HG02938 (cell line): Measurements from ENCODE around the gene MTMR2.
"Not testable (repeated sequence)": the region's sequence is repeated elsewhere in the genome, so short reads cannot be mapped to it uniquely, and the experiment has no call there.

Source experiments
- ATAC-seq: cut with Tn5 transposase; IDR thresholded peaks from one replicate; pipeline ENCODE4 v1.9.1; 2021; ENCODE audit warnings: mild to moderate bottlenecking, moderate library complexity; ENCODE audit not compliant: unreplicated experiment

MTMR2 gene

DNA sequence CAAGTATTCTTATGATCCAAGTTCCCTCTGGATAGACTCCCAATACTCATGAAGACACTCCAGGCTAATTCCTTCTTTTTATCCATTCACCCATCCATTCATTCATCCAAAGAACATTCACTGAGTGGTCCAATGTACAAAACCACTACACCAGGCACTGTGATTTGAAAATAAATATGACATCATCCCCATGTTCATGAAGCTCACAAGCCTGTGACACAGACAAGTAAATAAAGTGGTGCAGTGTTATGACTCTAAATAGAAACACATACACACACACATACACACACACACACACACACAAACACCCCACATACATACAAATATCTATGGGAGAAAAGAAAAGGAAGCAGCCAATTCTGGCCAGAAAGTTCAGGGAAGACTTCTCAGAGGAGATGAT lies 35.5 kb downstream of the MTMR2 start:
- ATAC-seq, result no peak

DNA sequence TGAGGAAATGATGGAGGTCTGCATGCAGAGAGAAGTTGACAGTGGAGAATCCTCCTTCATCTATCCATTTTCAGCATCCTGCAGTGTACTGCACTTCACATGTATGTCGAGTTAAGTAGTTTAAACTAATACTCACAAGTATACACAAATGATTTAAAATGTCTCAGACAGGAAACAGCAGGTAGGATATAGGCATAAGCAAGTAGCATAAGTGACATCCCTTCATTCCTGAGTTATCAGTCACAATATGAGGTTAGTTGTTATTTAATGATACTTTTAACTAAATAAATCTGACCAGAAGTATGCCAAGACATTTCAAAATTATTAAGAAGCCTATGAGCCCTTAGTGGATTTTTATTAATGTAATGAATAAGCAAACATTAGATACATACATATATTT lies 37.4 kb downstream of the MTMR2 start:
- no peak for ATAC-seq

DNA sequence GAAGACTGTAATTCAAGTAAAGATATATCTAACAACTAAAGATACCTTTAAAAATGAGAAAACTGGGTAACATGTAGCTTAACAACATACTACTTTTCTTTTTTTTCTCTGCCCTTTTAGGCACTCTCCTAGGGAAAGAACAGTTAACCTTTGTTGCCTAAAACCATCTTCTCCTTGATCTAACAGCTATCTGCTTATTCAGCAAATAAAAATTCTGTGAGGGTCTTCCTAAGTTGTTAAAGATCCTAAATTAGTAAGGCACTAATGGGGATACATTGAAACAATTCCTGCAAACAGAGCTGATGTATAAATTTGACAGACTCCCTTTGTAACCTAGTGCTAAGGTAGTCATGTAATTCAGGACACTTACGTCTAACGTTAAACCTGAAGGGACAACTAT lies 39.1 kb downstream of the MTMR2 start:
- no peak for ATAC-seq

DNA sequence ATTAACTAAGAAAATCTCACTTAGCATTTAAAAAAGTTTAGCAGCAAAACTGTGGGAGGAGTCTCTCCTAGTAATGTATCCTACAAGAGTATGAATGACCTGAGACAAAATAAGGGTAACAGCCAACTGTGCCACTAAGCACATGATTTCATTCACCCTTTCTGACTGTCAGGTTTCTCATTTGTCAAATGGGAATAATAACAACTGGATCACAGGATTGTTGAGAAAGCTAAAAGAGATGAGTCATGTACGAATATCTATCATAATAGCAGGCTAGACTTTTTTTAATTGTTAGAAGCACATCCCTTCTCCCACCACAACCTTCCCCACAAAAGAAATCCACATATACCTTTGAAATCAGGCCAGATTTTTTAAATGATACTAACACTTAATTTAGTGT lies 39.5 kb downstream of the MTMR2 start:
- ATAC-seq, result no peak

DNA sequence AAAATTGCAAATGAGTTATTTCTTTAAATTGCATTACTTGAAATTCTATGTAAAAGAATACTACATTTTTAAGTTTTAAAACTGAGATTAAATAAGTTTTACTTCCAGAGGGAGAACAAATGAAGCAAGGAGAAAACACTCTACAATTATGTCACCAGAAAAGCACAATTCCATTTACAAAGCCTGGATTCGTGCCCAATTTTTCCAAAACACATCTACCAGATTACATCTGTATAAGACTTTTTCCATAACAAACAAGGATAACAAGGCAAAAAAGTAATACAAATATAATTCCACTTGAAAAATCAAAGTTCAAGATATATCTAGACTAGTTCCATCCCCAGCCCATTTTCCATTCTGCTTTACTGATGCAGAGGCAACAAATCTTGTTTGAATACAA lies 40.5 kb downstream of the MTMR2 start:
- ATAC-seq, result no peak

DNA sequence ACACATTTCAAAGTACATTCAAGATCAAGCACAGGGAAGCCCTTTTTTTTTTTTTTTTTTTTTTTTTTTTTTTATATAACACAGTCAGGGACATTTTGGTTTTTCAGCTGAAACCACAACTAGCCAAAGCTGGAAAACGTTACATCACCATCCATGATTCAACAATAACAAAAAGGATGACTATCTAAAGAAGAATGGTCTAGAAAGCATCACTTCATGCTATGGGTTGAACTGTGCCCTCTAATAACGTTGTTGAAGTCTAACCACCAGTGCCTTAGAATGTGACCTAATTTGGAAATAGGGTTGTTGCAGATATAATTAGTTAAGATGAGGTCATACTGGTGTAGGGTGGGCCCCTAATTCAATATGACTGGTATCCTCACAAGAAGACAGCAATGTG lies 46.6 kb downstream of the MTMR2 start:
- no peak for ATAC-seq

DNA sequence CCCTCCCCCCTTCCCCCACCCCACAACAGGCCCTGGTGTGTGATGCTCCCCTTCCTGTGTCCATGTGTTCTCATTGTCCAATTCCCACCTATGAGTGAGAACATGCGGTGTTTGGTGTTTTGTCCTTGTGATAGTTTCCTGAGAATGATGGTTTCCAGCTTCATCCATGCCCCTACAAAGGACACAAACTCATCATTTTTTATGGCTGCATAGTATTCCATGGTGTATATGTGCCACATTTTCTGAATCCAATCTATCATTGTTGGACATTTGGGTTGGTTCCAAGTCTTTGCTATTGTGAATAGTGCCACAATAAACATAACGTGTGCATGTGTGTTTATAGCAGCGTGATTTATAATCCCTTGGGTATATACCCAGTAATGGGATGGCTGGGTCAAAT lies 53.0 kb downstream of the MTMR2 start:
- ATAC-seq, result not testable (repeated sequence)

DNA sequence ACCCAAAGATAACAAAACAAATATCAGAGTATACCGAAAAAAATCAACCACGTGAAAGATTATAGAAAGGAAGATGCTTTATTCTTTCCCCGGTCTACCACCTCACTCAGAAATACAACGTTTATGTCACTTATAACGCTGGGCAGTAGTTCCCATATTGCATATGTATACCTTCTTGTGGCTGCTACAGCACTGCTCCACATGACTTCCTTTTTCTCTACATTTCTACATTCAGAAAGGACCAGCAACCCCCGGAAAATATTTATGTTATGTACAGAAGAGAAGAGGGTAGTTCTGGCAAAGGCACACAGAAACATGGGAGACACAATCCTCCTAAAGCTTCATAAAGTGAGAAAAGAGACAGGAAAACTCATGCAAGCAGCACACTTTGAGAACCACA lies 56.8 kb downstream of the MTMR2 start:
- no peak for ATAC-seq

DNA sequence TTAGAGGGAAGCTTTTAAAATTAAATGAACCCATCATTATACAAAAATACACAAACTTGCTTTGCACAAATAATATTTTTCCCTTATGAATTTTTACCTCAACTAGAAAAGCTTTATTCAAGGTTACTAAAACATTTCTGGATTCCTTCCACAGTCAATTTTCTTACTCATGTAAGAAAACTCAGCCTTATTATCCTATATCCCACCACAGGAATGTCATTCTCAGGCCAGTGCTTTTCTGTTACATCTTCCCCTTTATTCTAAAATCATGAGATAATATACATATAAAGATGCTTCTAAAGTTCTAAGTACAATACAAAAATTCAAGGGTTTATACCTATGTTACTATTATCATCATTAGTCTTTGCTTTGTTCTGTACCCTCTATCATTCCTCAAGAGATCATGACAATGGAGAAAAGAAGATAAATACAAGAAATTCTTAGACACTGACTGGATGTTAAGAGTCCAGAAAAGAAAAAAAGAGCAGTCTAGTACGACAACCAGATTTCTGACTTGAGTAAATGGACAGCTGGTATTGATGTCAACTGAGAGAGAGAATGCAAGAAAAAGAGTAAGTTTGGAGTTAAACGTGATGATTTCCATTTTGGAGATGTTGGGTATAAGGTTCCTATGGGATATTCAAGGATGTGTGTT lies 60.3 kb downstream of the MTMR2 start:
- ATAC-seq, result no peak

DNA sequence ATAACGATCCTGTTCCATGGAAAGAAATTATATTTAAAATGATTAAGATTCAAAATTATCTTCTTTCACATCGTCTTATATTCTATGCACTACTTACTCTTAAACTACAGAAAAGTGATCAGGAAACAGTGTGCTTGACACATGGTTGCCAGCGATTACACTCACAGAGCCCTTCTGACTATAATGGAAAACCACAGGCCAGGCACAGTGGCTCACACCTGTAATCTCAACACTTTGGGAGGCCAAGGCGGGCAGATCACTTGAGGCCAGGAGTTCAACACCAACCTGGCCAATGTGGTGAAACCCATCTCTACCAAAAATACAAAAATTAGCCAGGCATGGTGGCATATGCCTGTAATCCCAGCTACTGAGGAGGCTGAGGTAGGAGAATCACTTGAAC lies 63.9 kb downstream of the MTMR2 start:
- ATAC-seq, result not testable (repeated sequence)

DNA sequence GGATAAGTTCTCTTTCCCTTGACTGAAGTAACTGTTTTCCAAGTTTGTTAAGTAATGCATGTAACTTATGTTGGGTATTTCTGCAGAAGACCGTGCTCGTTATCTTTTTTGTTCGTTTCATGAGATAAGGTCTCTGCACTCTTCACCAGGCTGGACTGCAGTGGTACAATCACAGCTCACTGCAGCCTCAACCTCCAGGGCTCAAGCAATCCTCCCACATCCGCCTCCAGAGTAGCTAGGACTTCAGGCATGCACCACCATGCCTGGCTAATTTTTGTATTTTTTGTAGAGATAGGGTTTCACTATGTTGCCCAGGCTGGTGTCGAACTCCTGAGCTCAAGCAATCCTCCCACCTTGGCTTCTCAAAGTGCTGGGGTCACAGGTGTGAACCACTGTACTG lies 69.5 kb downstream of the MTMR2 start:
- not testable (repeated sequence) for ATAC-seq

DNA sequence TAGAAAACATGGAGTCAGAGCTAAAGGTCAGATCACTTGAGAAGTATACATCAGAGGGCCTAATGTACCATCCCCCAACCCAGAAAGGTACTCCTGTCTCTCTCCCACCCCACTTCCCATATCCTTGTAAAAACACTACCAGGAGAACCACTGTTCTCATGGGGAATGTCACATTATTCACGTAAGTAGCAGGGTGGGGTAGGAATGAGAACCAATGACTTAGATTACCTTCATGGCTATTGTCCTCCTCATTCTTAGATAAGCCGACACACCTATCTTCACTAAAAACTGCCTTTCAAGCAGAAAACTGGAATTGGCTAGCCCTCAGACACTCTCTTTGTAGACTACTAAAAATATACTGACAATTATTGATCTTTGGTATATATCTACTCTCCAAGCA lies 70.0 kb downstream of the MTMR2 start:
- ATAC-seq, result no peak

DNA sequence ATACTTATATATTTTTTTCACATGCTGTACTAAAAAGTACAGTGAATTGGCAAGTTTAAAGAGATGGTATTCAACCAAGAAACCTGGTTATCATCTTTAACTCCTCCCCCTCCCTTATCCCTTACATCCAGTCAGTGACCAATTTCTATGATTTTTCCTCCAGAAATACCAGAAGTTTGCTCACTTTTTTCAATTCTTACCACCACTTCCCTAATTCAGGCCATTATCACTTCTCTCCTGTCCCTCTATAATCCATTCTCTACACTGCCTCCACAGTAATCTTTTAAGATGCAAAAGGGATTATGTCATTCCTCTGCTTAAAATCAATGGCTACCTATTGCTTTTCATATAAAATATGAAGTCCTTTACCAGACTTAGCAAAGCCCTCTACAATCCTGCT lies 70.8 kb downstream of the MTMR2 start:
- no peak for ATAC-seq

DNA sequence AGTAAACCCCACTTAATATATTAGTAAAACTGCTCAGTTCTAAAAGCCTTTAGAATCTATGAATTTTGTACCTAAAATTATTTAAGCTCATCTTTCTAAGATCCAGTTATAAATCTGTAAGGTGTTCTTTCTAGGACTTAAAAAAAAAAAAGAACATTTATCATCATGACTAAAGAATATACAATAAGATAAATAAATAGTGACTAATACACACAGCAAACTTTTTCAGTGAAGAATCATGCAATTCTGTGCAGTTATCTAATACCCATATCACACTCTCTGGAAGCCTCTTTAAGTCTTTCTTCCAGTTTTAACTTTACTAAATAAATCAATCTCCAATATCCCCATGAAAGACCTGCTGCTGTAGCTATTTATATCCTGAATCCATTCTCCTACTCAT lies 73.8 kb downstream of the MTMR2 start:
- no peak for ATAC-seq

DNA sequence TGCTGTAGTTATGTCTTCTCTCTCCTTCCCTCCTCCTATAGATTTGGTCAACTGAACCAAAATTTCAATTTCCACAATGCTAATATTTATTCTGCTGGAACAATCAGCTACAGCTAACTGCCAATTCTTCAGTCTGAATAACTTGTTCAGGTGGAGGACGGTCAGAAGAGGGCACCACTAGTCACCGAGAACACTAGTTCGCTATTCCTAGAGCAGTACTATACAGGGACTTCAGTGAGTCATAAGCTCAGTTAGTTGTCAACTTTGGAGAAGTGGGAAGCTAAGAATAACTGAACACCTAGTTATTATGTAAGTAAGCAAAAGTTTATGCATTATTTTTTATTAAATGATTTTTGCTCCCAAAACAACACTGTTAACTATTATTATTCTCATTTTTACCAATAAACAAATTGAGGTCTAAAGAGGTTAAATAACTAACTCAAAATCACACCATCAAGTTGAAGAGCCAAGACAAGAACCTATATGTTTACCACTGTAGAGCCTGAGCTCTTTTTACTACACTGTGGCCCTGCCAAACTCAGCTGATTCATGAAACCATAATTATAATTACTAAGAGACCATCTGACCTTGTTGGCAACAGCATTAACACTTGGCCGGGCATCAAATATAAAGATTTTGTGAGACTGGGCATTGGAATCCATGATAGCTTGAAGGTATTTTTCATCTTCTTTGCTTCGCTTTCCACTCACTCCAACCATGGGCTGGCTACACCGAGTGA lies 74.7 kb downstream of the MTMR2 start:
- ATAC-seq, result no peak

DNA sequence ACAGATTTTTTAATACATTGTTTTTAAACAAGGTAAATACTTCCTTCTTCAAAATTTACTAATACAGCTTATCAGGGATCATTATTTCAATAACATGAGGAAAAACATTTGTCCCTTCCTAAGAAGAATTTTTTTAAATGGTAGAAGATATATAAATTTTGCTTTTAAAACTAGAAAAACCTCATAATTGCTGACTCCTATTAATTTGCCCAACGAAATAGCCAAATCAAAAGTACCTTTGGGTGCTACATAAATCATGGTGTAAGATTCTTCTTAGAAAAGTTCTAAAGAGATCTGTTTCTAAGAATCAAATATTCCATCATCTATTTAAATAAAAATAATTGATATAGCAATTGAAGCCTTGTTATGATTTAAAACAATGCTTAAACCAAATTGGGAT lies 78.7 kb downstream of the MTMR2 start:
- no peak for ATAC-seq

DNA sequence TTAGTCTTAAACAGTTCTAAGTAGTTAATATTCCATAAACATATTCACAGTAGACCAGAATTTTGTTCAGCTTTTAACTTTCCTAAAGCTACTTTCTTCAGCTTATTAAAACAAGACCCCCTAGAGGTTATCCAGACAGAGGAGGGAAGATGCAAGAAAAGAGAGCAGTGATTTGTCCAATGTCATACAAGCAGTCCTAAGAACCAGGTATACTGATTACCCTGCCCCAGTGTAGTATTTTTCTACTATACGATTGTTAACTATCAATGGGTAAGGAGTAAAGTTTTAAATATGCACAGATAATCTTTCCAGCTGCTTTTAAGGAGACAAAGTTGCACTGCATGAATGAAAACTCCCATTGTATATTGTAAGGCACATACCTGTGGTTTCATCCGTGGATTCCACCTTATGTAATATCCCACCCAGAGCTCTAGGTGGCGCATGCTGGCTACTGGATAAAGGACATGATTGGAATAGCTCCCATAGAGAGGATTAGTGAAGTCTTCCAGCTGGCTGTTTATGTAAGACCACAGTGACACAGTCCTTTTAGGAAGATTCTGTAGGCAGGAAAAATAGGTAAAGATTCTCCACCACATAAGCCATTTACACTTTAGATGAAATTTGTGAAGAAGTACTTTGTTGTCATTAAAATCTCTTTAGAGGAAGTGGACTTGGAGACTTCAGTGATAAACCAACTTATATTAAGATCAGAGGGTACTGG lies 88.0 kb downstream of the MTMR2 start:
- ATAC-seq, result peak; percentile 86

DNA sequence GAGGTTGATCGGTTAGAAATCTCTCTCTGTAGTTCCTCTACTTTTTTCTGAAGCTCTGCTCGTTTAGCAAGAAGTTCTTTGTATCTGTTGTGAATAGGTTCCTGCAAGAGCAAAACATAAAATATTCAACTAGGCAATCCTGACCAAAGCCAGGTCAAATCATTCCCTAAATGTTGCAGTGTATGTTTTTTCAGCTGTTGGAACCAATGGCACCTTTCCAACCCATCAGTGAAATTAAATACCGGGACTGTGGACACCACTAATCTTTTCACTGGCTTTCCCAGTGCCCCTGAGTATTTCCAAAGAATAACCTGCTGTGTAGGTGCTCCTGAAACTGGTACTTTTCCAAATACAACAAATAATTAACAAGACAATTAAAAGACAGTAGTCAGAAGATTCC lies 88.6 kb downstream of the MTMR2 start:
- no peak for ATAC-seq

DNA sequence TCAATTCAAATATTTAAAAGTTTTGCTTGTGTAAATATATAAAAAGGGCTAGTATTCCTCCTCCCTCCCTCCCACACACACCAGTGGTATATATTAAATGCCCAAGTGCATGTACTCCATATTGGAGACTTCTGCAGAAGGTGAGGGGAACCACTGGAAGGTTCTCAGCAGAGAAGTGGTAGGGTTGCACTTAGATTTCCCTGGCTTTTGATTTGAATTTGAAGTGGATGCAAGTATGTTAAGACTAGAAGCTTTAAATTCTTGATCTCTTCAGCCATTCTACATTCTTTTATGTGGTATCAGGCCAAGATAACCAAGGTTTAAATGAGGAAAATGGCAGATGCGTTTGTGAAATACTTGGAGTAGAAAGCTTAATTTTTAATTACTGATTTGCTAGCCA lies 90.5 kb downstream of the MTMR2 start:
- ATAC-seq, result no peak

DNA sequence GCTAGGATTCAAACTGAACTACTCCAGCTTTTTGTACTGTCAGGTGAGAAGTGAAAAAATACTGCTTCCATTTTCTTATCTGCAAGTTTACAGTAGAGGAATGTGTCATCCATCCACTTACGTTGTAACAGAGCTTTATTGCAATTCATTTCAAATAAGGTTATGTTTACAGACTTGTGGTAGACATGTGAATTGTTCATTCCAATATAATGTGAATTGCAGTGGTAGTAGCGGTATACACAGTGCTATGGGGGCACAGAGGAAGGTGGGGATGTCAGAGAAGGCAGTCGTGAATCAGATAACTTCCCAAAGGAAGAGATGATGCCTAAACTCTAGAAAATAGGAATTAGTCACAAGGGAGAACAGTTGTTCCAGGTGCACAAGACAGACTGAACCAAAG lies 91.1 kb downstream of the MTMR2 start:
- ATAC-seq, result no peak

DNA sequence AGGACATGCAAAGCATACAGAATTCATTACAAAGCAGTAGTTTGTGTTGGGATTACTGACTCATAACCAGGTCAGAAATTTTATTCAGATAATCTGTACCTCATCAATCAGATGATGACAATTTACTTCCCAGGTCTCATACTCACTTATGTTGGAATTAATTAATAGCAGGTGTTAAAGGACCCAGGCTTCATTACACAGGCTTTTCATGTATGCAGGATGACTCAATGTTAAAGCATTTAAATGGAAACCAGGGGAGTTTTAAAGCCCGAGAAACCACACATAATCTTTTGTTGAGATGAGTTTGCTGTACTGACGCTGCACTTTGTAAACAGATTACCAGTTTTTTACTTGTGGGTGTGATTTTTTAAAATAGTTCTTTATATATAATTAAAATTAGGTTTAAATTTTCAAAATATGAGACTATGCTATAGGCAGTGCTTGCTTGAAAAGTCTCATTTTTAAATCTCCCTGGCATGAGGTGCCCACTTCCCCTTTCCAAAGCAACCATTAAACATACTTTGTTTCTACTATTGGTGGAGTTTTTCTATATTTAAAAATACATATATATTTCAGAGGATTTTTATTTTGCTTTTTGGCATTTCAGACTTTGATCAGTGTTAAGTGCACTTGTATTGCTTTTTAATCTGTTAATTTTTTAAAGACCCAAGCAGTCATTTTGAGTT lies 92.6 kb downstream of the MTMR2 start:
- no peak for ATAC-seq
